ENCODE results near the gene TRAPPC13.

Gene TRAPPC13

GRCh38 chr5:65704621-65705239, 79.9 kb downstream of the TRAPPC13 start:
- H3K4me3 ChIP-seq (ENCODE audit: insufficient read length, low read depth): no peak overlapping the region
- no peak for TF ChIP-seq ZNF274 (IDR thresholded peaks at IDR 0.05; ENCODE audit: low read depth, low read length)
- TF ChIP-seq SUZ12 (IDR thresholded peaks at IDR 0.05; ENCODE audit: extremely low read depth, insufficient read depth, insufficient read length): no peak
- no peak for TF ChIP-seq YY1 (IDR thresholded peaks at IDR 0.05; ENCODE audit: insufficient read depth, insufficient read length)
- DNase-seq (ENCODE audit: low read depth, low spot score): no peak

GRCh38 chr5:65707663-65708062, 82.8 kb downstream of the TRAPPC13 start:
- Histone ChIP-seq H3K27me3 (ENCODE audit: insufficient read depth, insufficient read length) (no peaks in the 10 kb centered on the region), H3K4me3 (ENCODE audit: insufficient read length, low read depth) (no peak overlapping the region), H3K4me1 (ENCODE audit: insufficient read depth, insufficient read length) (no peaks in the 10 kb centered on the region), H3K36me3 (ENCODE audit: insufficient read depth, insufficient read length, low read length) (peaks cover 29% of the 10 kb centered on the region), H3K9ac (ENCODE audit: insufficient read length, low read depth) (no peak overlapping the region), H3K9me3 (ENCODE audit: insufficient read depth, low read length) (no peaks in the 10 kb centered on the region)
- no peak for DNase-seq (ENCODE audit: low read depth, low spot score)
- TF ChIP-seq YY1 (IDR thresholded peaks at IDR 0.05; ENCODE audit: insufficient read depth, insufficient read length) (no peak), ZNF274 (IDR thresholded peaks at IDR 0.05; ENCODE audit: low read depth, low read length) (no peak), SUZ12 (IDR thresholded peaks at IDR 0.05; ENCODE audit: extremely low read depth, insufficient read depth, insufficient read length) (no peak)

More at GRCh38 chr5:65704621-65705239, 79.9 kb downstream of the TRAPPC13 start:
- H3K27me3 ChIP-seq (ENCODE audit: insufficient read depth, insufficient read length): no peaks in the 10 kb centered on the region
- no peak overlapping the region for H3K9ac ChIP-seq (ENCODE audit: insufficient read length, low read depth)
- H3K9me3 ChIP-seq (ENCODE audit: insufficient read depth, low read length): no peaks in the 10 kb centered on the region
- H3K4me1 ChIP-seq (ENCODE audit: insufficient read depth, insufficient read length): no peaks in the 10 kb centered on the region
- H3K36me3 ChIP-seq (ENCODE audit: insufficient read depth, insufficient read length, low read length): peaks cover 22% of the 10 kb centered on the region

DNA sequence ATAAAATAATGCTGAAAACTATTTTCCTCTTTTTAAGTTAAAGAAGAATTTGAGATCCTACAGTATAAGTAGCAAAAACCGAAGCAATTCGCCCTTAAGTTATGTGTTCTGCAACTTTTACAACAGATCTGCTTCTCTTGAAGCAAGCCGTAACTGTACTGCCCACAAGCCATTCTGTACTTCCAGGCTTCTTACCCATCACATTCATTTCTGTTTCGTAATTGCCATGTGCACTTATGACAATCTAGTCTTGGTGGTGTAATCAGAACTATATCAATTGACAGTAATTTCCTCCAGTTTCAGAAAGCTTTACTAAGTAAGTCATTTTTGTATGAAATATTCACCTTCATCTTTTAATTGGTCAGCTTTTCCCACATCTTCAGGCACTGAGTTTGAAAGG, 83.3 kb downstream of the TRAPPC13 start:
- no peak overlapping the region for H3K9ac ChIP-seq (ENCODE audit: insufficient read length, low read depth)
- no peaks in the 10 kb centered on the region for H3K9me3 ChIP-seq (ENCODE audit: insufficient read depth, low read length)
- no peaks in the 10 kb centered on the region for H3K27me3 ChIP-seq (ENCODE audit: insufficient read depth, insufficient read length)
- H3K36me3 ChIP-seq (ENCODE audit: insufficient read depth, insufficient read length, low read length): peaks cover 24% of the 10 kb centered on the region
- H3K4me1 ChIP-seq (ENCODE audit: insufficient read depth, insufficient read length): no peaks in the 10 kb centered on the region
- no peak for TF ChIP-seq YY1 (IDR thresholded peaks at IDR 0.05; ENCODE audit: insufficient read depth, insufficient read length)
- DNase-seq (ENCODE audit: low read depth, low spot score): no peak
- no peak overlapping the region for H3K4me3 ChIP-seq (ENCODE audit: insufficient read length, low read depth)
